ENCODE measurements around the gene RANBP1. TPM values are rescaled to one million over a fixed set of nuclear protein-coding genes. Genes with fewer than 3 reads are reported as not detected.

Gene RANBP1
- total and polyA plus RNA-seq, 2 of the 13 experiments (the other 11 are each of a cell fraction or from before 2014, with no cell fraction given), result 181 to 492 TPM

DNA sequence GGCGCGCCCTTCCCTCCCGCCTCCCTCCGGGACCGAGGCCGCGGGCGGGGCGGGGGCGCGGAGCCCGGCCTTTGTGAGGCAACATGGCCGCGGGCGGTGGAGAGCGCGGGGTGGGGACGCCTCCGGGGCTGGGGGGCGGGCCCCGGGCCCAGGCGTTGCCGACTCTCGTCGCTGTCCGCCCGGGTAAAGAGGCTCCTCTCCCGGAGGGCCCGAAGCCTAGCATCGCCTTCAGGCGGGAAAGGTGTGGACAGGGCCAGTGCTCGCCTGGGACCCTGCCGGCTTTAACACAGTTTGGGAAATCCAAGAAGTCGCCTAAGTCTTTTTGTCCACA is 35.5 kb upstream of the RANBP1 start:
- BruUV-seq (replicated peaks), result no TSS peak
- peak overlapping the region; percentile 85 for H3K27ac ChIP-seq (ENCODE audit: extremely low read length, insufficient read depth, low read length)
- peaks cover 49% of the 10 kb centered on the region for H3K79me2 ChIP-seq (ENCODE audit: insufficient read depth, low read length)
- WGBS (ENCODE audit: low lambda C conversion rate), result 0% methylated on average over 5 of the region's 34 CpGs
- intact Hi-C loops (cut with micrococcal nuclease; ENCODE audit: unreplicated experiment) (loop anchor here (5.0 kb wide), 1 partner anchor 37 kb away; the partner anchor contains the start of genes RANBP1 and TRMT2A), in situ Hi-C loops (cut with HindIII; ENCODE audit: extremely low pct_ligation_motif_present, low pct_unique_long_range_greater_than_20kb) (no loop called here)
- peaks cover 15% of the 10 kb centered on the region; the same call in 1 of the 2 replicates for H4K20me1 ChIP-seq (ENCODE audit: insufficient read depth, low read length)
- peak overlapping the region; percentile 90 for H3K4me2 ChIP-seq (ENCODE audit: low read depth, low read length)
- H3K4me1 ChIP-seq (ENCODE audit: insufficient read depth, low read length), result peaks cover 56% of the 10 kb centered on the region
- DNase-seq (ENCODE audit: low spot score) (peak; percentile 23), ATAC-seq (peak; percentile 27), FAIRE-seq (no peak)
- H2AFZ ChIP-seq (ENCODE audit: low read length), result no peak overlapping the region
- no peaks in the 10 kb centered on the region; a peak in 2 of 5 replicates for H3K27me3 ChIP-seq (ENCODE audit: control insufficient read depth in 1 of 2, insufficient read depth in 2 of 2, low read length in 2 of 2)
- H3K9ac ChIP-seq (ENCODE audit: insufficient read depth, low read depth, low read length), result peak overlapping the region; percentile 95
- CTCF ChIA-PET (ENCODE audit: low intra/inter-chr PET ratio, low total read pairs), result no interaction called here
- H3K9me3 ChIP-seq (ENCODE audit: low read length), result no peaks in the 10 kb centered on the region
- H3K36me3 ChIP-seq (replicated peaks in 1 of 2; ENCODE audit: control insufficient read depth in 1 of 2, insufficient read depth in 2 of 2, low read length in 2 of 2), result peaks cover 2 to 7% of the 10 kb centered on the region in 2 experiments; a peak in 3 of 5 replicates
- H3K4me3 ChIP-seq (replicated peaks in 1 of 3; ENCODE audit: insufficient read depth in 1 of 3, low read depth in 2 of 3, low read length in 3 of 3), result peak overlapping the region; percentile 66 to 87 (median 75)
- POLR2A ChIA-PET, result interaction anchor here (1.0 to 1.8 kb wide), 5 partner anchors 11 to 127 kb away, joined by 3 to 5 read pairs (median 3); no protein-coding TSS in a partner anchor
- TF ChIP-seq MYC (CRISPR knock-in tag; IDR thresholded peaks at IDR 0.05; ENCODE audit: borderline replicate concordance), result peak; percentile 10; the same call in 1 of the 2 replicates
- TF ChIP-seq HMGA1 (CRISPR knock-in tag; conservative IDR thresholded peaks at IDR 0.05), result no peak
- no peak for TF ChIP-seq SP140L (CRISPR knock-in tag; IDR thresholded peaks at IDR 0.05; ENCODE audit: borderline replicate concordance)
- TF ChIP-seq SRY (CRISPR knock-in tag; IDR thresholded peaks at IDR 0.05), result 0 out of 2 replicates have a peak, but pooled peaks have one; percentile 13
- no peak for TF ChIP-seq TEAD2 (CRISPR knock-in tag; IDR thresholded peaks at IDR 0.05)
- TF ChIP-seq, protein P1, sequence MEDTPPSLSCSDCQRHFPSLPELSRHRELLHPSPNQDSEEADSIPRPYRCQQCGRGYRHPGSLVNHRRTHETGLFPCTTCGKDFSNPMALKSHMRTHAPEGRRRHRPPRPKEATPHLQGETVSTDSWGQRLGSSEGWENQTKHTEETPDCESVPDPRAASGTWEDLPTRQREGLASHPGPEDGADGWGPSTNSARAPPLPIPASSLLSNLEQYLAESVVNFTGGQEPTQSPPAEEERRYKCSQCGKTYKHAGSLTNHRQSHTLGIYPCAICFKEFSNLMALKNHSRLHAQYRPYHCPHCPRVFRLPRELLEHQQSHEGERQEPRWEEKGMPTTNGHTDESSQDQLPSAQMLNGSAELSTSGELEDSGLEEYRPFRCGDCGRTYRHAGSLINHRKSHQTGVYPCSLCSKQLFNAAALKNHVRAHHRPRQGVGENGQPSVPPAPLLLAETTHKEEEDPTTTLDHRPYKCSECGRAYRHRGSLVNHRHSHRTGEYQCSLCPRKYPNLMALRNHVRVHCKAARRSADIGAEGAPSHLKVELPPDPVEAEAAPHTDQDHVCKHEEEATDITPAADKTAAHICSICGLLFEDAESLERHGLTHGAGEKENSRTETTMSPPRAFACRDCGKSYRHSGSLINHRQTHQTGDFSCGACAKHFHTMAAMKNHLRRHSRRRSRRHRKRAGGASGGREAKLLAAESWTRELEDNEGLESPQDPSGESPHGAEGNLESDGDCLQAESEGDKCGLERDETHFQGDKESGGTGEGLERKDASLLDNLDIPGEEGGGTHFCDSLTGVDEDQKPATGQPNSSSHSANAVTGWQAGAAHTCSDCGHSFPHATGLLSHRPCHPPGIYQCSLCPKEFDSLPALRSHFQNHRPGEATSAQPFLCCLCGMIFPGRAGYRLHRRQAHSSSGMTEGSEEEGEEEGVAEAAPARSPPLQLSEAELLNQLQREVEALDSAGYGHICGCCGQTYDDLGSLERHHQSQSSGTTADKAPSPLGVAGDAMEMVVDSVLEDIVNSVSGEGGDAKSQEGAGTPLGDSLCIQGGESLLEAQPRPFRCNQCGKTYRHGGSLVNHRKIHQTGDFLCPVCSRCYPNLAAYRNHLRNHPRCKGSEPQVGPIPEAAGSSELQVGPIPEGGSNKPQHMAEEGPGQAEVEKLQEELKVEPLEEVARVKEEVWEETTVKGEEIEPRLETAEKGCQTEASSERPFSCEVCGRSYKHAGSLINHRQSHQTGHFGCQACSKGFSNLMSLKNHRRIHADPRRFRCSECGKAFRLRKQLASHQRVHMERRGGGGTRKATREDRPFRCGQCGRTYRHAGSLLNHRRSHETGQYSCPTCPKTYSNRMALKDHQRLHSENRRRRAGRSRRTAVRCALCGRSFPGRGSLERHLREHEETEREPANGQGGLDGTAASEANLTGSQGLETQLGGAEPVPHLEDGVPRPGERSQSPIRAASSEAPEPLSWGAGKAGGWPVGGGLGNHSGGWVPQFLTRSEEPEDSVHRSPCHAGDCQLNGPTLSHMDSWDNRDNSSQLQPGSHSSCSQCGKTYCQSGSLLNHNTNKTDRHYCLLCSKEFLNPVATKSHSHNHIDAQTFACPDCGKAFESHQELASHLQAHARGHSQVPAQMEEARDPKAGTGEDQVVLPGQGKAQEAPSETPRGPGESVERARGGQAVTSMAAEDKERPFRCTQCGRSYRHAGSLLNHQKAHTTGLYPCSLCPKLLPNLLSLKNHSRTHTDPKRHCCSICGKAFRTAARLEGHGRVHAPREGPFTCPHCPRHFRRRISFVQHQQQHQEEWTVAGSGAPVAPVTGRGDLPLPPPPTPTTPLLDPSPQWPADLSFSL (CRISPR knock-in tag; IDR thresholded peaks at IDR 0.05), result no peak
- 0 out of 2 replicates have a peak, but pooled peaks have one; percentile 10 for TF ChIP-seq ZFP82 (CRISPR knock-in tag; IDR thresholded peaks at IDR 0.05; ENCODE audit: borderline replicate concordance)
- 0 out of 2 replicates have a peak, but pooled peaks have one; percentile 17 for TF ChIP-seq POGZ (CRISPR knock-in tag; IDR thresholded peaks at IDR 0.05)
- no peak for TF ChIP-seq RFX1 (IDR thresholded peaks at IDR 0.05)
- TF ChIP-seq, protein P2, sequence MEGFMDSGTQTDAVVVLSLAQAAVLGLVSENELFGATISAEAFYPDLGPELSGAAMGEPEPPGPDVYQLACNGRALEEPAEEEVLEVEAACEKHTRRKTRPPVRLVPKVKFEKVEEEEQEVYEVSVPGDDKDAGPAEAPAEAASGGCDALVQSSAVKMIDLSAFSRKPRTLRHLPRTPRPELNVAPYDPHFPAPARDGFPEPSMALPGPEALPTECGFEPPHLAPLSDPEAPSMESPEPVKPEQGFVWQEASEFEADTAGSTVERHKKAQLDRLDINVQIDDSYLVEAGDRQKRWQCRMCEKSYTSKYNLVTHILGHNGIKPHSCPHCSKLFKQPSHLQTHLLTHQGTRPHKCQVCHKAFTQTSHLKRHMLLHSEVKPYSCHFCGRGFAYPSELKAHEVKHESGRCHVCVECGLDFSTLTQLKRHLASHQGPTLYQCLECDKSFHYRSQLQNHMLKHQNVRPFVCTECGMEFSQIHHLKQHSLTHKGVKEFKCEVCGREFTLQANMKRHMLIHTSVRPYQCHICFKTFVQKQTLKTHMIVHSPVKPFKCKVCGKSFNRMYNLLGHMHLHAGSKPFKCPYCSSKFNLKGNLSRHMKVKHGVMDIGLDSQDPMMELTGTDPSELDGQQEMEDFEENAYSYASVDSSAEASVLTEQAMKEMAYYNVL (CRISPR knock-in tag; IDR thresholded peaks at IDR 0.05; ENCODE audit: borderline replicate concordance), result 0 out of 2 replicates have a peak, but pooled peaks have one; percentile 28
- TF ChIP-seq, protein P3, sequence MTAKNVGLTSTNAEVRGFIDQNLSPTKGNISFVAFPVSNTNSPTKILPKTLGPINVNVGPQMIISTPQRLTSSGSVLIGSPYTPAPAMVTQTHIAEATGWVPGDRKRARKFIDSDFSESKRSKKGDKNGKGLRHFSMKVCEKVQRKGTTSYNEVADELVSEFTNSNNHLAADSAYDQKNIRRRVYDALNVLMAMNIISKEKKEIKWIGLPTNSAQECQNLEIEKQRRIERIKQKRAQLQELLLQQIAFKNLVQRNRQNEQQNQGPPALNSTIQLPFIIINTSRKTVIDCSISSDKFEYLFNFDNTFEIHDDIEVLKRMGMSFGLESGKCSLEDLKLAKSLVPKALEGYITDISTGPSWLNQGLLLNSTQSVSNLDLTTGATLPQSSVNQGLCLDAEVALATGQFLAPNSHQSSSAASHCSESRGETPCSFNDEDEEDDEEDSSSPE (CRISPR knock-in tag; IDR thresholded peaks at IDR 0.05), result peak; percentile 20; the same call in 1 of the 2 replicates
- no peak for TF ChIP-seq SNRNP70 (IDR thresholded peaks at IDR 0.05; ENCODE audit: low read depth, low read length)
- TF ChIP-seq, protein P4, sequence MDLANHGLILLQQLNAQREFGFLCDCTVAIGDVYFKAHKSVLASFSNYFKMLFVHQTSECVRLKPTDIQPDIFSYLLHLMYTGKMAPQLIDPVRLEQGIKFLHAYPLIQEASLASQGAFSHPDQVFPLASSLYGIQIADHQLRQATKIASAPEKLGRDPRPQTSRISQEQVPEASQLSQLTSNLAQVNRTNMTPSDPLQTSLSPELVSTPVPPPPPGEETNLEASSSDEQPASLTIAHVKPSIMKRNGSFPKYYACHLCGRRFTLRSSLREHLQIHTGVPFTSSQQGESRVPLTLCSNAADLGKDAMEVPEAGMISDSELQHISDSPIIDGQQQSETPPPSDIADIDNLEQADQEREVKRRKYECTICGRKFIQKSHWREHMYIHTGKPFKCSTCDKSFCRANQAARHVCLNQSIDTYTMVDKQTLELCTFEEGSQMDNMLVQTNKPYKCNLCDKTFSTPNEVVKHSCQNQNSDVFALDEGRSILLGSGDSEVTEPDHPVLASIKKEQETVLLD (CRISPR knock-in tag; IDR thresholded peaks at IDR 0.05; ENCODE audit: low read depth), result no peak
